Measurements from ENCODE around the gene PERCC1. TPM values are rescaled to one million over a fixed set of nuclear protein-coding genes. Genes with fewer than 3 reads are reported as not detected.
A peak's percentile ranks its signal among the peaks of the same experiment; 100 is the strongest.

The PERCC1 gene
- total RNA-seq, 1 experiment from 2014 or later: not detected

GRCh38 chr16:1469693-1470201 is 38.9 kb downstream of the PERCC1 start:
- no peak overlapping the region for H3K4me3 Mint-ChIP-seq
- ATAC-seq (no peak), DNase-seq (ENCODE audit: low spot score) (no peak)
- H3K36me3 Mint-ChIP-seq: no peaks in the 10 kb centered on the region
- peak overlapping the region; percentile 93; the same call in 1 of the 2 replicates for H3K27ac Mint-ChIP-seq
- TF ChIP-seq SOX15 (CRISPR knock-in tag; IDR thresholded peaks at IDR 0.05) (no peak), TCF7 (CRISPR knock-in tag; IDR thresholded peaks at IDR 0.05; ENCODE audit: low read depth) (no peak), HMGA2 (CRISPR knock-in tag; IDR thresholded peaks at IDR 0.05) (no peak), ZNF138 (CRISPR knock-in tag; conservative IDR thresholded peaks at IDR 0.05) (no peak), ELF4 (CRISPR knock-in tag; IDR thresholded peaks at IDR 0.05; ENCODE audit: low read depth) (no peak), NFE2L1 (CRISPR knock-in tag; IDR thresholded peaks at IDR 0.05) (no peak), IRF2 (CRISPR knock-in tag; IDR thresholded peaks at IDR 0.05; ENCODE audit: borderline replicate concordance, low read depth) (no peak), NR3C1 (CRISPR knock-in tag; conservative IDR thresholded peaks at IDR 0.05; ENCODE audit: low read depth) (no peak), KAT7 (CRISPR knock-in tag; IDR thresholded peaks at IDR 0.05; ENCODE audit: borderline replicate concordance) (no peak), ZMAT4 (CRISPR knock-in tag; IDR thresholded peaks at IDR 0.05) (no peak), ATF3 (CRISPR knock-in tag; conservative IDR thresholded peaks at IDR 0.05) (no peak), NFYB (CRISPR knock-in tag; conservative IDR thresholded peaks at IDR 0.05; ENCODE audit: low read depth) (no peak), ATF1 (CRISPR knock-in tag; IDR thresholded peaks at IDR 0.05) (no peak)
- ChIA-PET POLR2A (no interaction called here), CTCF (no interaction called here)
- peaks cover 4% of the 10 kb centered on the region for H3K4me1 Mint-ChIP-seq
- no peaks in the 10 kb centered on the region for H3K27me3 Mint-ChIP-seq (ENCODE audit: low read depth)
- H3K9me3 Mint-ChIP-seq: no peaks in the 10 kb centered on the region

- Mint-ChIP-seq H3K27ac (peak overlapping the region; percentile 74), H3K4me1 (peaks cover 6% of the 10 kb centered on the region), H3K27me3 (ENCODE audit: low read depth) (no peaks in the 10 kb centered on the region), H3K36me3 (no peaks in the 10 kb centered on the region), H3K9me3 (no peaks in the 10 kb centered on the region), H3K4me3 (no peak overlapping the region)
- DNase-seq (ENCODE audit: low spot score) (no peak), ATAC-seq (no peak)
- POLR2A ChIA-PET: interaction anchor here (0.8 to 0.9 kb wide), 2 partner anchors 50 to 300 kb away, joined by 3 read pairs; partner anchors contain the start of gene UQCC4
- CTCF ChIA-PET: interaction anchor here (1.6 kb wide), 1 partner anchor 40 kb away, joined by 3 read pairs; no protein-coding TSS in a partner anchor
- TF ChIP-seq ELF4 (CRISPR knock-in tag; IDR thresholded peaks at IDR 0.05; ENCODE audit: low read depth) (no peak), FOXP4 (CRISPR knock-in tag; IDR thresholded peaks at IDR 0.05) (no peak), IRF1 (CRISPR knock-in tag; IDR thresholded peaks at IDR 0.05) (no peak), CBFB (CRISPR knock-in tag; IDR thresholded peaks at IDR 0.05; ENCODE audit: low read depth) (no peak), CTCF (IDR thresholded peaks at IDR 0.05) (no peak), E2F5 (CRISPR knock-in tag; IDR thresholded peaks at IDR 0.05) (no peak), USF1 (CRISPR knock-in tag; IDR thresholded peaks at IDR 0.05) (no peak), IRF2 (CRISPR knock-in tag; IDR thresholded peaks at IDR 0.05; ENCODE audit: borderline replicate concordance, low read depth) (no peak), MXD4 (CRISPR knock-in tag; IDR thresholded peaks at IDR 0.05; ENCODE audit: borderline replicate concordance) (no peak), JAZF1 (CRISPR knock-in tag; IDR thresholded peaks at IDR 0.05) (no peak), ATF1 (CRISPR knock-in tag; IDR thresholded peaks at IDR 0.05) (no peak), GRHL2 (CRISPR knock-in tag; IDR thresholded peaks at IDR 0.05; ENCODE audit: insufficient replicate concordance, severe bottlenecking) (no peak), MAX (CRISPR knock-in tag; IDR thresholded peaks at IDR 0.05) (no peak), MLX (CRISPR knock-in tag; IDR thresholded peaks at IDR 0.05) (no peak), ZNF416 (CRISPR knock-in tag; IDR thresholded peaks at IDR 0.05) (no peak)
Observed at GRCh38 chr16:1470481-1471251, 39.8 kb downstream of the PERCC1 start.
